GM12878 (cell line): ENCODE measurements around the gene RABEP1. TPM values are rescaled to one million over a fixed set of nuclear protein-coding genes. Genes with fewer than 3 reads are reported as not detected.
A peak's percentile ranks its signal among the peaks of the same experiment; 100 is the strongest.

Source experiments
- BHLHE40 ChIP-seq, 2 experiments: fragments of 450-650 bp in 1 of 2; IDR thresholded peaks; 2 replicates each; pipeline ENCODE4 v1.6.1; 2011 to 2017; ENCODE audit warnings: low read depth in 2 of 2, borderline replicate concordance in 1 of 2, improper control_type of control experiment in 1 of 2, low read length in 1 of 2, mild to moderate bottlenecking in 1 of 2
- CBX5 ChIP-seq: sonication (generic); IDR thresholded peaks from 2 replicates; pipeline ENCODE4 v1.6.1; 2016; ENCODE audit warnings: low read depth, moderate library complexity, mild to moderate bottlenecking, inconsistent platforms
- CHD1 ChIP-seq: IDR thresholded peaks from 2 replicates; pipeline ENCODE4 v1.6.1; 2012; ENCODE audit warnings: low read depth, low read length, improper control_type of control experiment
- KLF5 ChIP-seq: fragments of 450-650 bp; IDR thresholded peaks from 2 replicates; pipeline ENCODE4 v1.6.1; 2014; ENCODE audit warnings: mild to moderate bottlenecking; ENCODE audit not compliant: partially characterized antibody
- MTA2 ChIP-seq: fragments of 450-650 bp; IDR thresholded peaks from 2 replicates; pipeline ENCODE4 v1.6.1; 2016; ENCODE audit warnings: low read depth, mild to moderate bottlenecking, moderate library complexity
- MTA3 ChIP-seq: IDR thresholded peaks from 2 replicates; pipeline ENCODE4 v1.6.1; 2012; ENCODE audit warnings: low read length, inconsistent platforms, borderline replicate concordance
- MYB ChIP-seq: fragments of 150-350 bp; IDR thresholded peaks from 2 replicates; pipeline ENCODE4 v1.6.1; 2014; ENCODE audit warnings: mild to moderate bottlenecking, low read depth, low read length, borderline replicate concordance
- MYC ChIP-seq: IDR thresholded peaks from 2 replicates; pipeline ENCODE4 v1.6.1; 2011; ENCODE audit warnings: mild to moderate bottlenecking, low read length, moderate library complexity, inconsistent platforms; ENCODE audit not compliant: insufficient read depth, insufficient replicate concordance, insufficient read length, severe bottlenecking
- NFYA ChIP-seq: IDR thresholded peaks from 2 replicates; pipeline ENCODE4 v1.6.1; 2011; ENCODE audit warnings: low read depth, mild to moderate bottlenecking, low read length, improper control_type of control experiment, borderline replicate concordance
- SIN3A ChIP-seq: IDR thresholded peaks from 2 replicates; pipeline ENCODE4 v1.6.1; 2012; ENCODE audit warnings: low read depth, low read length, improper control_type of control experiment
- SIX5 ChIP-seq: IDR thresholded peaks from 2 replicates; pipeline ENCODE4 v1.6.1; 2011; ENCODE audit warnings: mild to moderate bottlenecking, low read depth, low read length, moderate library complexity; ENCODE audit not compliant: severe bottlenecking
- SREBF1 ChIP-seq: IDR thresholded peaks from 2 replicates; pipeline ENCODE4 v1.6.1; 2012; ENCODE audit warnings: mild to moderate bottlenecking, low read length
- TBL1XR1 ChIP-seq: IDR thresholded peaks from 2 replicates; pipeline ENCODE4 v1.6.1; 2012; ENCODE audit warnings: low read depth, low read length, improper control_type of control experiment
- WRNIP1 ChIP-seq: IDR thresholded peaks from 2 replicates; pipeline ENCODE4 v1.6.1; 2011; ENCODE audit warnings: low read depth, low read length, improper control_type of control experiment, borderline replicate concordance
- YY1 ChIP-seq: IDR thresholded peaks from 2 replicates; pipeline ENCODE4 v1.6.1; 2011; ENCODE audit warnings: low read depth, mild to moderate bottlenecking, low read length
- ZNF274 ChIP-seq: IDR thresholded peaks from one replicate; pipeline ENCODE4 v1.8.0; 2011; ENCODE audit not compliant: insufficient read length, insufficient read depth
- ZNF622 ChIP-seq: fragments of 450-650 bp; IDR thresholded peaks from 2 replicates; pipeline ENCODE4 v1.6.1; 2017; ENCODE audit warnings: mild to moderate bottlenecking, inconsistent platforms
- polyA plus RNA-seq, 11 experiments: library from polyadenylated mRNA; depleted of rRNA in 4 of 11; unstranded in 6 of 11; stranded (reverse) in 5 of 11; fragments of >200 nt; fragmentation: Nextera tagmentation in 4 of 11; fragmentation: Illumina TruSeq in 1 of 11; extraction: Ambion mirVana in 4 of 11; extraction: Trizol in 1 of 11; gene quantifications; 1 replicate in 1 of 11; 2 replicates in 10 of 11; pipeline versions ENCODE4 v1.2.1 to v1.2.3, GENCODE V29; 2011 to 2016; ENCODE audit warnings: inconsistent platforms in 2 of 11, missing spikeins in 2 of 11, low read depth in 1 of 11
- total RNA-seq, 4 experiments: library from RNA; depleted of rRNA in 3 of 4; stranded (reverse); fragments of >200 nt in 3 of 4; fragmentation: Illumina TruSeq in 1 of 4; extraction: Trizol in 1 of 4; gene quantifications; 2 replicates each; pipeline versions ENCODE4 v1.2.1 to v1.2.3, GENCODE V29; 2013 to 2021
- TF ChIP-seq, protein P1 (sequence below): IDR thresholded peaks from 2 replicates; pipeline ENCODE4 v1.6.1; 2011; ENCODE audit warnings: borderline replicate concordance, low read depth, mild to moderate bottlenecking, moderate library complexity, low read length; ENCODE audit not compliant: insufficient read depth, poor library complexity, severe bottlenecking
- TF ChIP-seq, protein P2 (sequence below): fragments of 450-650 bp; IDR thresholded peaks from 2 replicates; pipeline ENCODE4 v1.6.1; 2017; ENCODE audit warnings: mild to moderate bottlenecking, moderate library complexity
- TF ChIP-seq, protein P3 (sequence below): IDR thresholded peaks from 2 replicates; pipeline ENCODE4 v1.6.1; 2012; ENCODE audit warnings: mild to moderate bottlenecking, low read depth, low read length

RABEP1 gene
- total and polyA plus RNA-seq, 10 of the 15 experiments (the other 5 are each of a cell fraction or from before 2014, with no cell fraction given) = 13.4 to 71.4 (median 59.8) TPM

- TF ChIP-seq, protein P1, sequence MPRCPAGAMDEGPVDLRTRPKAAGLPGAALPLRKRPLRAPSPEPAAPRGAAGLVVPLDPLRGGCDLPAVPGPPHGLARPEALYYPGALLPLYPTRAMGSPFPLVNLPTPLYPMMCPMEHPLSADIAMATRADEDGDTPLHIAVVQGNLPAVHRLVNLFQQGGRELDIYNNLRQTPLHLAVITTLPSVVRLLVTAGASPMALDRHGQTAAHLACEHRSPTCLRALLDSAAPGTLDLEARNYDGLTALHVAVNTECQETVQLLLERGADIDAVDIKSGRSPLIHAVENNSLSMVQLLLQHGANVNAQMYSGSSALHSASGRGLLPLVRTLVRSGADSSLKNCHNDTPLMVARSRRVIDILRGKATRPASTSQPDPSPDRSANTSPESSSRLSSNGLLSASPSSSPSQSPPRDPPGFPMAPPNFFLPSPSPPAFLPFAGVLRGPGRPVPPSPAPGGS = peak; percentile 82
- no peak for TF ChIP-seq ZNF622
- peak; percentile 88 for TF ChIP-seq YY1
- TF ChIP-seq, protein P2, sequence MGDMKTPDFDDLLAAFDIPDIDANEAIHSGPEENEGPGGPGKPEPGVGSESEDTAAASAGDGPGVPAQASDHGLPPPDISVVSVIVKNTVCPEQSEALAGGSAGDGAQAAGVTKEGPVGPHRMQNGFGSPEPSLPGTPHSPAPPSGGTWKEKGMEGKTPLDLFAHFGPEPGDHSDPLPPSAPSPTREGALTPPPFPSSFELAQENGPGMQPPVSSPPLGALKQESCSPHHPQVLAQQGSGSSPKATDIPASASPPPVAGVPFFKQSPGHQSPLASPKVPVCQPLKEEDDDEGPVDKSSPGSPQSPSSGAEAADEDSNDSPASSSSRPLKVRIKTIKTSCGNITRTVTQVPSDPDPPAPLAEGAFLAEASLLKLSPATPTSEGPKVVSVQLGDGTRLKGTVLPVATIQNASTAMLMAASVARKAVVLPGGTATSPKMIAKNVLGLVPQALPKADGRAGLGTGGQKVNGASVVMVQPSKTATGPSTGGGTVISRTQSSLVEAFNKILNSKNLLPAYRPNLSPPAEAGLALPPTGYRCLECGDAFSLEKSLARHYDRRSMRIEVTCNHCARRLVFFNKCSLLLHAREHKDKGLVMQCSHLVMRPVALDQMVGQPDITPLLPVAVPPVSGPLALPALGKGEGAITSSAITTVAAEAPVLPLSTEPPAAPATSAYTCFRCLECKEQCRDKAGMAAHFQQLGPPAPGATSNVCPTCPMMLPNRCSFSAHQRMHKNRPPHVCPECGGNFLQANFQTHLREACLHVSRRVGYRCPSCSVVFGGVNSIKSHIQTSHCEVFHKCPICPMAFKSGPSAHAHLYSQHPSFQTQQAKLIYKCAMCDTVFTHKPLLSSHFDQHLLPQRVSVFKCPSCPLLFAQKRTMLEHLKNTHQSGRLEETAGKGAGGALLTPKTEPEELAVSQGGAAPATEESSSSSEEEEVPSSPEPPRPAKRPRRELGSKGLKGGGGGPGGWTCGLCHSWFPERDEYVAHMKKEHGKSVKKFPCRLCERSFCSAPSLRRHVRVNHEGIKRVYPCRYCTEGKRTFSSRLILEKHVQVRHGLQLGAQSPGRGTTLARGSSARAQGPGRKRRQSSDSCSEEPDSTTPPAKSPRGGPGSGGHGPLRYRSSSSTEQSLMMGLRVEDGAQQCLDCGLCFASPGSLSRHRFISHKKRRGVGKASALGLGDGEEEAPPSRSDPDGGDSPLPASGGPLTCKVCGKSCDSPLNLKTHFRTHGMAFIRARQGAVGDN = peak; percentile 94
- no peak for TF ChIP-seq SIX5
- TF ChIP-seq MTA2 = peak; percentile 66; the same call in 1 of the 2 replicates
- TF ChIP-seq SIN3A = 0 out of 2 replicates have a peak, but pooled peaks have one; percentile 48
- no peak for TF ChIP-seq KLF5
- 0 out of 2 replicates have a peak, but pooled peaks have one; percentile 11 for TF ChIP-seq SREBF1
- TF ChIP-seq CBX5 = no peak
- peak; percentile 73 for TF ChIP-seq TBL1XR1
- TF ChIP-seq CHD1 = peak; percentile 26
- no peak for TF ChIP-seq ZNF274
- no peak for TF ChIP-seq MYB
- TF ChIP-seq WRNIP1 = peak; percentile 86; the same call in 1 of the 2 replicates
- TF ChIP-seq MTA3 = 0 out of 2 replicates have a peak, but pooled peaks have one; percentile 64
- peak; percentile 47 to 51; a peak in 3 of 4 replicates for TF ChIP-seq BHLHE40 (IDR thresholded peaks at IDR 0.05; ENCODE audit: borderline replicate concordance in 1 of 2, low read depth in 2 of 2, low read length in 1 of 2)
- no peak for TF ChIP-seq NFYA
- TF ChIP-seq, protein P3, sequence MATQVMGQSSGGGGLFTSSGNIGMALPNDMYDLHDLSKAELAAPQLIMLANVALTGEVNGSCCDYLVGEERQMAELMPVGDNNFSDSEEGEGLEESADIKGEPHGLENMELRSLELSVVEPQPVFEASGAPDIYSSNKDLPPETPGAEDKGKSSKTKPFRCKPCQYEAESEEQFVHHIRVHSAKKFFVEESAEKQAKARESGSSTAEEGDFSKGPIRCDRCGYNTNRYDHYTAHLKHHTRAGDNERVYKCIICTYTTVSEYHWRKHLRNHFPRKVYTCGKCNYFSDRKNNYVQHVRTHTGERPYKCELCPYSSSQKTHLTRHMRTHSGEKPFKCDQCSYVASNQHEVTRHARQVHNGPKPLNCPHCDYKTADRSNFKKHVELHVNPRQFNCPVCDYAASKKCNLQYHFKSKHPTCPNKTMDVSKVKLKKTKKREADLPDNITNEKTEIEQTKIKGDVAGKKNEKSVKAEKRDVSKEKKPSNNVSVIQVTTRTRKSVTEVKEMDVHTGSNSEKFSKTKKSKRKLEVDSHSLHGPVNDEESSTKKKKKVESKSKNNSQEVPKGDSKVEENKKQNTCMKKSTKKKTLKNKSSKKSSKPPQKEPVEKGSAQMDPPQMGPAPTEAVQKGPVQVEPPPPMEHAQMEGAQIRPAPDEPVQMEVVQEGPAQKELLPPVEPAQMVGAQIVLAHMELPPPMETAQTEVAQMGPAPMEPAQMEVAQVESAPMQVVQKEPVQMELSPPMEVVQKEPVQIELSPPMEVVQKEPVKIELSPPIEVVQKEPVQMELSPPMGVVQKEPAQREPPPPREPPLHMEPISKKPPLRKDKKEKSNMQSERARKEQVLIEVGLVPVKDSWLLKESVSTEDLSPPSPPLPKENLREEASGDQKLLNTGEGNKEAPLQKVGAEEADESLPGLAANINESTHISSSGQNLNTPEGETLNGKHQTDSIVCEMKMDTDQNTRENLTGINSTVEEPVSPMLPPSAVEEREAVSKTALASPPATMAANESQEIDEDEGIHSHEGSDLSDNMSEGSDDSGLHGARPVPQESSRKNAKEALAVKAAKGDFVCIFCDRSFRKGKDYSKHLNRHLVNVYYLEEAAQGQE = no peak
- TF ChIP-seq MYC = no peak
These were observed 47.2 kb upstream of the RABEP1 start, which contains the start of gene SCIMP (continued) for GRCh38 chr17:5234645-5235576.
